GM18507 (cell line): ENCODE measurements around the gene ZNF507.
"Not testable (repeated sequence)": the region's sequence is repeated elsewhere in the genome, so short reads cannot be mapped to it uniquely, and the experiment has no call there.

Experiments used
- DNase-seq: peaks from one replicate; pipeline ENCODE4 v3.0.0; 2011; ENCODE audit warnings: low read depth; ENCODE audit not compliant: insufficient read length; ENCODE audit errors: extremely low spot score
- FAIRE-seq: peaks from 2 replicates; lab custom pipeline; 2011; peaks lifted over from hg19 to GRCh38; lab: Jason Lieb, UNC

The ZNF507 gene

GRCh38 chr19:32404213-32404932, 59.0 kb downstream of the ZNF507 start:
- DNase-seq (no peak), FAIRE-seq (no peak)

GRCh38 chr19:32404933-32405430, 59.6 kb downstream of the ZNF507 start:
- DNase-seq (peak; percentile 7), FAIRE-seq (peak; percentile 64)

- FAIRE-seq (peak; percentile 97), DNase-seq (peak; percentile 89)
These were observed 60.2 kb downstream of the ZNF507 start, which contains the start of gene DPY19L3 for GRCh38 chr19:32405431-32406160. Gene DPY19L3, plus strand, starts transcription at chr19:32405770. Its CDS starts 2,484 bp downstream, at chr19:32408254.

- no peak for DNase-seq
- no peak for FAIRE-seq
These were observed 61.0 kb downstream of the ZNF507 start for GRCh38 chr19:32406161-32407003.

- no peak for DNase-seq
- no peak for FAIRE-seq
These were observed 61.9 kb downstream of the ZNF507 start for GRCh38 chr19:32407004-32407992.

- no peak for FAIRE-seq
- DNase-seq = no peak
These were observed 69.8 kb downstream of the ZNF507 start for GRCh38 chr19:32415246-32415645.

- DNase-seq (no peak), FAIRE-seq (no peak)
These were observed 70.3 kb downstream of the ZNF507 start for GRCh38 chr19:32415669-32416068.

- no peak for DNase-seq
- no peak for FAIRE-seq
These were observed 71.5 kb downstream of the ZNF507 start for GRCh38 chr19:32416749-32417456.

- FAIRE-seq = no peak
- DNase-seq = no peak
These were observed 72.7 kb downstream of the ZNF507 start for GRCh38 chr19:32418155-32418554.

- no peak for FAIRE-seq
These were observed 76.4 kb downstream of the ZNF507 start for GRCh38 chr19:32421589-32422361.

GRCh38 chr19:32422435-32422834, 77.0 kb downstream of the ZNF507 start:
- DNase-seq (no peak), FAIRE-seq (no peak)

More at GRCh38 chr19:32421589-32422361, 76.4 kb downstream of the ZNF507 start:
- DNase-seq = no peak

- not testable (repeated sequence) for FAIRE-seq
These were observed 78.5 kb downstream of the ZNF507 start for GRCh38 chr19:32423944-32424343.

GRCh38 chr19:32427536-32427935, 82.1 kb downstream of the ZNF507 start:
- FAIRE-seq (no peak), DNase-seq (no peak)

More at GRCh38 chr19:32423944-32424343, 78.5 kb downstream of the ZNF507 start:
- DNase-seq = not testable (repeated sequence)

GRCh38 chr19:32436692-32437091, 91.3 kb downstream of the ZNF507 start:
- FAIRE-seq (no peak), DNase-seq (no peak)

GRCh38 chr19:32437096-32437495, 91.7 kb downstream of the ZNF507 start:
- DNase-seq = no peak
- no peak for FAIRE-seq
